ENCODE results near the gene FBXW5.

FBXW5 gene

DNA sequence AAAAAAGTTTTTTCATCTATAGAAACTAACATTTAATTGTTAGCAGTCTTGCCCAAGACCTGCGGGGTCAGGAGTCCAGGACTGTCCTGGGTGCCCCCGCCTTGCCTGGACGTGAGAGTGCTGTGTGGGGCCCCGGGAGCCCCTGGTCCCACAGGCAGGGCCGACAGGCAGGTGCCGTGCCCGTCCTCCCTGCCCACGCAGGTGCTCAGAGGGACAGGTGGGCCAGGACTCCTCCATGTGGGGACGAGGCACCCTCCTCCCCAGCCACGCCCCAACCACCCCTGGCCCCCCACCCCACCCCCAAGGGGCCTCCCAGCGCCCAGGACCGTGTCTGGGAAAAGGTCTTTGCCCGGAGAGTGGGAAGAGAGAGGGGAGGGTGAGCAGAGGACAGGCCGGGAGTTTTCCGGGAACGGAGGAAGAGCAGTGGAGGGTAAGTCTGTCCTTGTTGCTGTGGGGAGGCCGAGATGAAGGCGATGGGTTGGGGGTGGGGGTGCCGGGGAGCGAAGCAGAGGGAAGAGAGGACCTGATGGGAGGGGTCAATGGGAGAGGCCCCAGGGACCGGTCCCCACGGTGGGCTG is 4.8 kb upstream of the FBXW5 start:
- no peak for DNase-seq

DNA sequence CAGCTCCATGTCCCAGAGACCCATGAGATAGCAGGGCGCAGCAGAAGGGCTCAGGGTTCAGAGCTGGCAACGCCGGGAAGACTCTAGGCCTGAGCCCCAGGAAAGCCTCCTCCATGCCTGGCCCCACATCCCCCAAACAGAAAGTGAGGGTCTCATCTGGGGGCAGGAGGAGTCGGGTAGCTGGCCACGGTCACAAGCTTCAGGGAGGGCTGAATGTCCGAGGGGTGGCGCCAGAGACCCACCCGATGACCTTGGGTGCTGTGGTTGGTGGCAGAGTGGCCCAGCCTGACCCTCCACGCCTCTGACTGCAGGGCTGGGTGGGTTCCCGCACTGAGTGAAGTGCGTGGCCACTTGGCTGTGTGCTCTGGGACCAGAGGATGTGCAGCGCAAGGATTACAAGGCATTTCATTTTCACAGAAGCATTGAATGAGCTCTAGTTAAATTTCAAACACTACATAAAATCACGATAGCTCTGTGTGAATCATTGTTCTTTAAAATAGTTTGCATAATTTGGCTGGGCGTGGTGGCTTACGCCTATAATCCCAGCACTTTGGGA is 3.5 kb upstream of the FBXW5 start:
- no peak for DNase-seq

DNA sequence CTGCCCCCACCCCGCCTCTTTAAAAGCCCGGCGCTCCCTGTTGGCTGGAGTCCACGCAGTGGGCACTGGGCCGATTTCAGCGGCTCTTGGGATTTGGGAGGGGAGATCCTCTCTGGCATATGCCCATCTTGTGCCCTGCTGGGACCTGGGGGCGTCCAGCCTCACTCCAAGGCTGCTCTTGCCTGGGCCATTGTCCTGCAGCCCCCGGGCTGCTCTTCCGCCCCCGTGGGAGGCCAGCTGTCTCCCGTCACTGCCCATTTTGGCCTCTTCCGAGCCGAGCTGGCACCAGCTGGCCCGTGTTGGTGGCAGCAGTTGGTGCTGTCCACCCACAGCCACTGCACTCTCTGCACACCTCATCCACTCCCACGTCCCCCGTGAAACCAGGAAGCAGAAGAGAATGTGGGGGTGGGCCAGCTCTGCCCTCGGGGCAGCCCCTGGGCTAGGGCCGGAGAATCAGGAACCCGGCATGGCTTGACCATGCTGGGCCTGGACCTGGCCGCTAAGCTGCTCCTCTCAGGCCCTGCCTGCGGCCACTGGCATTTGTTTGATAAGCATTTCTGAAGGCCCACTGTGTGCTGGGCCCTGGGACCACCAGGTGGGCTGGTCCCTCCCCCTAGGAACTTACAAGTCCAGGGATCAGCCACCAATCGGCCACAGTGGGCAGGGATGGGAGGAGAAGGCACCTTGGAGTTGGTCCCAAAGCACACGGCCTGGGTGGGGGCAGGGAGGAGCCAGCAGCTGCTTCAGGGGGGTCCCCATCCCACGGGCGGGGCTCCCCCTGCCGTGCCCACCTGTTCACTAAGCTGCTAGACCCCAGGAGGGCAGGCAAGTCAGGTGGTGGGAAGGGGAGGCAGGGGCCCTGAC is 2.7 kb upstream of the FBXW5 start:
- DNase-seq: no peak

DNA sequence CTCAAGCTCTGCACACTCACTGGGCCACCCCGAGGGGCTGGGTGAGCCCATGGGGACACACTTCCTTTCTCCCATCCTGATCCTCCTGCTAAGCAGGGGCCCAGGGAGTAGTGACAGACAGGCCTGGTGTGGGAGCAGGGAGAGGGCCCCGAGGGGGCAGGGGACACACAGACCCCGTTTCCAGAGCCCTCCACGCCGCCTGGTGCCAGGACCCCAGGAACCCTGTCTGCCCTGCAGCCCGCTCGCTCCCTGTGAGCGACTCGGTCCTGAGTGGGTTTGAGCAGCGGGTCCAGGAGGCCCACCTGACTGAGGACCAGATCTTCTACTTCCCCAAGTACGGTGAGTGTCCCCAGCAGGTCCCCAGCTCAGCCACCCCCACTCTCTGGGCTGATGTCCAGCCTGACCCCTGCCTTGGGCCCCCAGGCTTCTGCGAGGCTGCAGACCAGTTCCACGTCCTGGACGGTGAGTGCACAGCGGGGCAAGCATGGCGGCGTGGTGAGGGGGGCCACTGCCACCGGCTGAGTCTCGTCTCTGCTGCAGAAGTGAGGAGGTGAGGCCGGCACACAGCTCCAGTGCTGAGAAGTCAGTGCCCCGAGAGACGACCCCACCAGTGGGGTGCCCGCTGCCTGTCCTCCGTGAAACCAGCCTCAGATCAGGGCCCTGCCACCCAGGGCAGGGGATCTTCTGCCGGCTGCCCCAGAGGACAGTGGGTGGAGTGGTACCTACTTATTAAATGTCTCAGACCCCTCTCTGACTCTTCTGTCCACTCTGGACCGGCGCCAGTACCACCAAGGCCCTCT is 1.9 kb upstream of the FBXW5 start:
- no peak for DNase-seq

DNA sequence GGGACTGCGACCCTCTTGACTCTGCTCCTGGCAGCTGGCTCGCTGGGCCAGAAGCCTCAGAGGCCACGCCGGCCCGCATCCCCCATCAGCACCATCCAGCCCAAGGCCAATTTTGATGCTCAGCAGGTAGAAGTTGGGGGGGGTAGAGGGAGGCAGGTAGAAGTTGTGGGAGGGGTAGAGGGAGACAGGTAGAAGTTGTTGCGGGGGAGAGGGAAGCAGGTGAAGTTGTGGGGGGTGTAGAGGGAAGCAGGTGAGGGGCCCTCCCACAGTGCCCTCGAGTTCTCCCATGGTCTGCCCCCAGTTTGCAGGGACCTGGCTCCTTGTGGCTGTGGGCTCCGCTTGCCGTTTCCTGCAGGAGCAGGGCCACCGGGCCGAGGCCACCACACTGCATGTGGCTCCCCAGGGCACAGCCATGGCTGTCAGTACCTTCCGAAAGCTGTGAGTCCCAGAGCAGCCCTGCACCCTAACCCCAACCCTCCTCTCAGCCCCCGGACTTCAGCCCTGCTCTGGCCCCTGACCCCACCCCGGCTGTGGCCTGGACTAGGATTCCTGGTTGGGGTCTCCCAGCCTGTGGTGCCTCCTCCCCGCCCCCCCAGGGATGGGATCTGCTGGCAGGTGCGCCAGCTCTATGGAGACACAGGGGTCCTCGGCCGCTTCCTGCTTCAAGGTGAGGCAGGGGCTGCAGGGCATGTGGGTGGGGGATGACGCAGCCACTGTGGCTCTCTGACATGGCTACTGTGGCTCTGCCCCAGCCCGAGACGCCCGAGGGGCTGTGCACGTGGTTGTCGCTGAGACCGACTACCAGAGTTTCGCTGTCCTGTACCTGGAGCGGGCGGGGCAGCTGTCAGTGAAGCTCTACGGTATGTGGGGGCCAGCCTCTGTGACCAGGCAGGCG is 1.0 kb upstream of the FBXW5 start:
- DNase-seq: no peak

DNA sequence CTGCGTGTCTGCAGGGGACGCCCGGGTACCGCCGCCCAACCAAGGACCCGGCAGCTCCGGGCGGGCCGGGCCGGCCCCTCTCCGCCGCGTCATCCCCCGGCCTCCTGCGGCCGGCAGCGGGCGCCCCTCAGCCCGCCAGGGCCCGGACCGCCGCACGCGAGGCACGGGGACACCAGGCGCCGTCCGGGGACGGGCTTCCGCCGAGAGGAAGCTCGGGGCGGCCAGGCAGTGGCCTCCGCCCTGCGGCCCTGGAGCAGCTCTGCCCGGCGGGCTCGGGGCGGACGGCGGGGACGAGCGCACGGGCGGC is 373 bp downstream of the FBXW5 start:
- no peak for DNase-seq

DNA sequence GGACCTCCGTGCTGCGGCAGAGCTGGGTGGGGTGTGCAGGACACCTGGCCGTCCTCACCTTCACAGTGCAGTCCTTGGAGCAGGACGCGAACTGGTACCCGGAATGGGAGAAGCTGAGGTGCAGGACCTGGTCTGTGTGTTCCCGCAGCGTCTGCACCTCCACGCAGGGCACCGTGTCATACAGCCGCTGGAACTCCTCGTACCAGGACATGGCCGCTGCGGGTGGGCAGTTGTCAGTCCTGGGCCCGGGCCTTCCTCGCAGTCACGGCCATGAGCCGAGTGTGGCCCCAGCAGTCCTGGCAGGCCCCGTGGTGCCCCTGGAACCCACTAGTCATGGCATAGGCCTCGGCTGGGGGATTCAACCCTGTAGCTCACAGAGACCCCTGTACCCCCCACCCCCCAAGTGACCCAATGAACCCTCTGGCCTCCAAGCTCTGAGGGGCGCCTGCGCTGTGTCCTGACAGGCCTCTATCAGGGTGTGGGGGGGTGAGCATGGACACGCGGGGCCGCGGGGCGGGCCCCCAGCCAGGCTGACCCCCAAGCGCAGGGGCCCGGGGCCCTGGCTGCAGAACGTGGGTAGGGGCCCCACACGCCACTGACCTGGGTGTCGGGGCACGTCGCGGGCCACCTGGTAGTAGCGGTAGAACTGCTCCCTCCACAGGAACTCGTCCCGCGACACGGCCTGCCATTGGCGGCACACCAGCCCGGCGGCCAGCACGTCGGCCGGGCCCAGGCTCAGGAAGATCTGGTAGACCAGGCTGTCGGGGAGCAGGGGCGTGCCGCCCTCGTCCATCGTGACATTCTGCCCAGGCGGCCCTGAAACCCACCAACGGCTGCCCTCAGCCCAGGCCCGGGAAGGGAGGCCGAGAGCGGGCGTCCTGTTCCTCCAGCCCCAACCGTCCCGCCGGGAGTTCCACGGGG is 987 bp downstream of the FBXW5 start:
- DNase-seq: peak; percentile 76

DNA sequence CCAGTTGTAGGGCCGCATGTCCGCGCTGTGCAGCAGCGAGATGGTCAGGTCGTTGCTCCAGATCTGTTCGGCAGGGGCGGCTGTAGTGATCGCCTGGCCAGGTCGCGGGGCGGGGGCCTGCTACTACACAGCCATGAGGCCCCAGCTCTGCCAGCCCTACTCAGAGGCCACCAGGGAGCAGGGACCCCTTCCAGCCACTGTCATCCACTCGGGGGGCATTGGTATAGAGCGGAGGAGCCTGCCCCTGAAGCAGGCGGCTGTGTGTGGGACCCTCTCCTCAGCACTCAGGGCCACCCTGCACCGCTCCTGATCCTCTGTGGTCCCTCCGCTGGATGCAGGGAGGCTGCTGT is 1.7 kb downstream of the FBXW5 start:
- DNase-seq: no peak

DNA sequence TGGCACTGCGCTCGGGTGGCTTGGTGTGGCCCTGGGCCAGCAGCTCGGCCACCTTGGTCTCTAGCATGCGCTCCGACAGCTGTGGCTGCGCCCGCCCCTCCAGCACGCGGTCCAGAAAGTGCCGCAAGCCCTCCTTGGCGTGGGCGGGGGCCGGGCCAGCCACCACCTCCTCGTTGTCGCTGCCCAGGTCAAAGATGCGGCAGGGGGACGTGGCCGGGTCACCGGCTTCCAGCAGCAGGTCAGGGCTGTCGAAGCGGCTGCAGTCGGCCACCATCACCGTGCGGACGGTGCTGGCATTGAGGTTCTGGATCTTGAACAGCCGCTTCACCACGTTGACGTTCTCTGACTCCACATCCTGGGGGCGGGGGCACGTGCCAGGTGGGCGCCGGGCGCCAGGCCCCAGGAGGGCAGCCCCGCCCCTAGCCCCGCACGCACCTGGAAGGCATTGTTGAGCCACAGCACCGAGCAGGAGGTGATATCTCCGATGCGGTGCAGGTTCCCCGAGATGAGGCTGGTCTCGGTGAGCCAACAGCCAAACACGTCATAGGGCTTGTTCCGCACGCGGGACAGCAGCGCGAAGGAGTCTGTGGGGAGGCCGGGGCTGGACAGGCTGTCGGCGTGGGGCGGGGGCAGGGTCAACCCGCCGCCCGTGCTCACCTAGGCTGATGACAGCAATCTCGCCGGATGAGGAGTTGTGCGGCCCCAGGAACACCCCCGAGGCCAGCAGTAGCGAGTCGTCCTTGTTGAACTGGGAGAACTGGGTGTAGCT is 2.2 kb downstream of the FBXW5 start:
- no peak for DNase-seq

DNA sequence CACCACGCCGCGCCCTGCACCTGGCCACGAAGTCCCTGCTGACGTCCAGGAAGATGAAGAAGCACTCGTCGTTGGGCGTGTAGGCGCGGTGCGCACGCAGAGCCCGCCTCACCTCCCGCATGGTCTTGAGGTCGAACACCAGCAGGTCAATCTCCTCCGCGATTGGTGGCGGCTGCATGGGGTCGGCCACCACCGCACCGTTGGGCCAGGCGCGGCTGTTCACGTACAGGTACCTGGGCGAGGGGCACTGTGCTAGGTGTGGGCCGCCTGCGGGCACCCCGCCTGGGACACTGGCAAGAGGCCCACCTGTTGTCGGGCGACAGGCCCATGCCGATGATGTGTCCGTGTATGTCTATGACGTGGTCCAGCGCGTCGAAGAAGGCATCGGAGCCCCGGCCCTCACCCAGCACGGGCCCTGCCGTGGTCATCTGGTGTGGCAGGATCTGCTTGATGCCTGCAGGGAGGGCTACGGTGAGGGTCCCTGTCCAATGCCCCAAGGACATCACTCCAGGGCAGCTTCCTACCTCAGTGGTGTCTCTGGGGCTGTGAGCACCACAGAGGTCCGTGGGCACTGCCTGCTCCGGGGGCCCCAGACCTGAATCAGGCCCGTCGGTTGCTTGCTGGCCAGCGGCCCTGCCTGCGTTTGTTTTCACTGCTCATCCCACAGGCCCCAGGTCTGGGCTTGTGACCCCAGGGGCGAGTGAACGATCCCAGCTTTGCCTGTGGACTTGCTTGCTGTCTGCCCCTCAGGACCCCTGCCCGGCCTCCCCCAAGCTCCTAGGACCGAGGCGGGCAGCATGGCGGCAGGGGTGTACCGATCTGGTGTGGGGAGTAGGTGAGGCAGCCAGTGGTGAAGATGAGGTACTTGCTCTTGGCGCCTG is 3.1 kb downstream of the FBXW5 start:
- DNase-seq: no peak

DNA sequence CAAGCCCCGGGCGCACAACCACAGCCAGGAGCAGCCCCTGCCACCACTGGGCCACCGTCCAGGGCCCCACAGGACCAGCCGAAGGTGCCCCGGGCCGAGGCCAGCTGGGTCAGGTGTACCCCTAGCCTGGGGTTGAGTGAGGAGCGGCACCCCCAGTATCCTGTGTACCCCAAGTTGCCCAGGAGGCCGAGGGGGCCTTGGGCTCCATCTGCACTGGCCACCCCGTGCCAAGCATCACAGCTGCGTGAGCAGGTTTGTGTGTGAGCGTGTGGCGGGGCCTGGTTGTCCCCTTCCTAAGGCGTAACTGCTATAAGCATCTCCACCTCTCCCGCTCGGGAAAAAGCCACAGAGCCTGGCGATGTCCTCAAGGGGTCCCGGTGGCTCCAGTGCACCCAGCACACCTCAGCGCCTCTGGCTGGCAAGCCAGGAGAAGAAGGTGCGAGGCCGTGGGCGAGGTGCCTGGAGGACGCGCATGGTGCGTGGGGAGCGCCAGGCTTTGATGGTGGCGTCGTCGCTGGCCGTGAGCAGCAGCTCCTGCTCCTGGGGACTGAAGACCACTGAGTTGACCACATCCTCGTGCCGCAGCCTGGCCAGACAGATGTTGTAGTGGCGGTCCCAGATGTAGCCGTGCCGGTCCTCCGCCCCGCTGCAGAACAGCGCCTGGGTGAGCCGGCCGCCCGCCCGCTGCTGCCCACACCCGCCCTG is 3.9 kb downstream of the FBXW5 start:
- DNase-seq: no peak

DNA sequence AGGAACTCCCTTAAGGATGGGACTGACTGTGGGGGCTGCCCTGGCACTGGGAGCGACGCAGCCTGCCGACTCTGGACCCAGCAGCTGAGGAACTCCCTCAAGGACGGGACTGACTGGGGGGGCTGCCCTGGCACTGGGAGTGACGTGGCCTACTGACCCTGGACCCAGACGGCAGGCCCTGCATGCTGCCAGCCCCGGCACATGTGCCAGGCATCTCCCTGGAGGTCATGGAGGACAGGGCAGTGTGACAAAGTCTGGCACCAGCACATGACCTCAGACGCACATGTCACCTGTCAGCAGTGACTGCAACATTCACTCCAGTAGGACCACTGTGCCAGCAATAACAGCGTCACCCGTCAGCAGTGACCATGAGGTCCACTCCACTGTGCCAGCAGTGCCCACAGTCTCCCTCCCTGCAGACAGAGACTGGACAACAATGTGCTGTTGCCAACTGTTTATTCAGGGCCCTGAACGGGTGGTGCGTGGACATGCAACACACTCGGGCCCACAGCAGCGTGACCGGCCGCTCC is 4.5 kb downstream of the FBXW5 start:
- no peak for DNase-seq

DNA sequence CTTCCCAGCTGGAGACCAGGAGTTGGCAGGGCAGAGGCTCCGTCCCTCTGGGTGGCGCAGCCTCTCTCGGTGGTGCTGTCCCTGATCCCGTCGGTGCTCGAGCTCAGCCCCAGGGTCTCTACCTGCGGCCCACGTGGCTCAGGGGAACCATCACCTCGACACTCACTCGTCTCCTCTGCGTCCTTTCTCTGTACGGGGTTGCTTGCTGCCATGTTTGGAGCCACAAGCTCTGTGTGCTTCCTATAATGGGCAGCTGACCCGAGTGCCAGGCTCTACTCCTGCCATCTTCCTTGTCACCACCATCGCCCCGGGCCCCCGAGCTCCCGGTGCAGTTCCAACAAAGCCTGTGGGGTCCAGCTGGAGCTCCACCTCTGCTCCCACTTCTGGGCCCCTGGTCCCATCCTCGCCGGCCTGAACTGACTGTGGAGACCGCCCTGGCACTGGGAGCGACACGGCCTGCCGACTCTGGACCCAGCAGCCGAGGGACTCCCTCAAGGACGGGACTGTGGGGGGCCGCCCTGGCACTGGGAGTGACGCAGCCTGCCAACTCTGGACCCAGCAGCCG is 5.0 kb downstream of the FBXW5 start:
- no peak for DNase-seq

DNA sequence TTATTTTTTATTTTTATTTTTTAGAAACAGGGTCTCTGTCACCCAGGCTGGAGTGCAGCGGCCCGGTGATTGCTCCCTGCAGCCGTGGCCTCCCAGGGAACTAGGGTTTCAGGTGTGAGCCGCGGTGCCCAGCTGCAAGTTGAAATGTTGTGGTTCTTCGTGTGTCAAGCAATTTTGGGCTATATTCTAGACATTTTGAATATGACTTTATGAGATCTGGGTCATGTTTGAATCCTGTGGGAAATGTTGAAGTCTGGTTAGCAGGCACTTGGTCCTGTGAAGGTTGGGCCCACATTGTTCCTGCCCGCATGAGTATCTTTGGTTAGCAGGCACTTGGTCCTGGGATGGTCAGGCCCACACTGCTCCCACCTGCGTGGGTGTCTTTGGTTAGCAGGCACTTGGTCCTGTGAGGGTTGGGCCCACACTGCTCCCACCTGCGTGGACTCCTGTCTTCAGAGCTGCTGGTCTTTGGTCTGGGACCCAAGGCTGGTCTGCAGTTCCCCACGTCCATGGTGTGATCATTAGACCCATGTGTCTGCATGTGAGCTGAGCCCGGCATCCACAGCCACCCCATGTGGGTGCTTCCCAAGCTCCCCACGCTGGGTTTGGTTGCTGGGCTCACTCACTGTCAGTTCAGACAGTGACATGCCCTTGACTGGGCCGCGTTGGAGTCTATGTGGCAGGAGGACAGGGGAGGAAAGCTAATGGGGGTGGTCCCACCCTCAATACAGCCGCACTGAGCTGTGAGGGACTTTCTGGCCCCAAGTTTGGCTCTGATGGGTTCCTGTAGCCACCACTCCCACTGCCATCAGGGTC is 7.1 kb downstream of the FBXW5 start:
- DNase-seq: no peak

DNA sequence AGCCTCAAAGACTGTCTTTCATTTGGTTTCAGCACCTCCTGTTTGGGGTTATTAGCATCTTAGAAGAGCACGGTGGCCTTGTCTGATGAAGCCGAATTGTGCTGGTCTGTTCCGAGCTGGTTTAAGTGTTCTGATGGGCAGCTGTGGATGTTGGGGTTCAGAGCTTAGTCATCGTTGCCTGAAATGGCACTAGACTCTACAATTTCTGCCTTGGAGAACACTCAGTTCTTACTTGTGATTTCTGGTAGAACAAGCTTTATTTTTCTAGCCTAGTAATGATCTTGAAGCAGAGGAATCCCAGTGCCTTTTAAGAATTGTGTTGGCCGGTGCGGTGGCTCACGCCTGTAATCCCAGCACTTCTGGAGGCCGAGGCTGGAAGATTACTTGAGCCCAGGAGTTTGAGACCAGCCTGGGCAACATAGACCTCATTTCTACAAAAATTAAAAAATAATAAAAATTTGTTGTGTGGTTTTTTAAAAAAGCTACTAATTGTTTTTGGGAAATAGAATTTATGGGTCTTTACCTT is 7.8 kb downstream of the FBXW5 start:
- no peak for DNase-seq

DNA sequence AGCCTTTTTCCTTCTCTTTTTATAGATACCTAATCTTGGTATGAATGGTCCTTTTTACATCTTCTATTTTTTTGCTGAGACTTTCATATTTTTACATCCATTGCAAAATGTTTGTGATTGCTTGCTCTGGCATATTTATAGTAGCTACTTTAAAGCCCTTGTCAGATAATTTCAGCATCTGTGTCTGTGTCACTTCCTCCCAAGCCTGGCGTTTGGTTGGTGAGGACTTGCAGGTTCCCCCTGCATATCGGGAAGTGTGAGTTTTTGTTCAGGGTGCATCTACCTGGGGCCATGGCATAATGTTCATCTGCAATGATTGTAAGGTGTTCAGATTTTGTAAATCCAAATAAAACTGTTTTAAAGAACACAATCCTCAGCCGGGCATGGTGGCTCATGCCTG is 8.9 kb downstream of the FBXW5 start:
- DNase-seq: no peak

DNA sequence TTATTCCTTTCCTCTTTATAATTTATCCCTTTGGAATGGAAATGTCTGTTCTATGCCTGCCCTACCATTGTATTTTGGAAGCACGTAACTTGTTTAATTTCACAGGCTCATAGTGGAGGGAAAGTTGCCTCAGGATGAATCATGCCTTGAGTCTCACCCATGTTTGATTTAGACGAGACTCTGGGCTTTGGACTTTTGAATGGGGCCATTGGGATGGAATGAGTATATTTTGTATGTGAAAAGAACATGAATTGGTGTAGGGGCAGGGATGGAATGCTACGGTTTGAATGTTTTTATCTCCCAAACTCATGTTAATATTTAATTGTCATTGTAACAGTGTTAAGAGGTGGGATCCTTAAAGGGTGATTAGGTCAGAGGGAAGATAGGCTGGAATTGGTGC is 10.3 kb downstream of the FBXW5 start:
- DNase-seq: no peak
